ENCODE results near the gene NKG7.

Gene NKG7

GRCh38 chr19:51361239-51361638, 11.2 kb downstream of the NKG7 start:
- no peak for DNase-seq (ENCODE audit: low read depth in 2 of 2)

GRCh38 chr19:51359294-51359693, 13.2 kb downstream of the NKG7 start:
- DNase-seq (ENCODE audit: low read depth in 2 of 2): no peak

- no peak for DNase-seq (ENCODE audit: low read depth in 2 of 2)
Observed at GRCh38 chr19:51357952-51358351, 14.5 kb downstream of the NKG7 start.

GRCh38 chr19:51356159-51356801, 16.2 kb downstream of the NKG7 start:
- DNase-seq (ENCODE audit: low read depth in 2 of 2): no peak

- no peak for DNase-seq (ENCODE audit: low read depth in 2 of 2)
Observed at GRCh38 chr19:51354742-51355148, 17.7 kb downstream of the NKG7 start.

GRCh38 chr19:51354103-51354741, 18.2 kb downstream of the NKG7 start:
- no peak for DNase-seq (ENCODE audit: low read depth in 2 of 2)

- no peak for DNase-seq (ENCODE audit: low read depth in 2 of 2)
Observed at GRCh38 chr19:51352783-51353360, 19.6 kb downstream of the NKG7 start.

- DNase-seq (ENCODE audit: low read depth in 2 of 2): no peak
Observed at GRCh38 chr19:51351266-51351990, 21.0 kb downstream of the NKG7 start.

- DNase-seq (ENCODE audit: low read depth in 2 of 2): no peak
Observed at GRCh38 chr19:51347209-51347928, 25.1 kb downstream of the NKG7 start.

- DNase-seq (ENCODE audit: low read depth in 2 of 2): no peak
Observed at GRCh38 chr19:51346742-51347141, 25.7 kb downstream of the NKG7 start.

- no peak for DNase-seq (ENCODE audit: low read depth in 2 of 2)
Observed at GRCh38 chr19:51345076-51345620, 27.3 kb downstream of the NKG7 start.

GRCh38 chr19:51342631-51343569, 29.6 kb downstream of the NKG7 start:
- no peak for DNase-seq (ENCODE audit: low read depth in 2 of 2)

GRCh38 chr19:51341976-51342580, 30.4 kb downstream of the NKG7 start, which contains the start of gene VSIG10L:
Gene VSIG10L, minus strand, starts transcription at chr19:51342139. Its CDS starts 15 bp downstream, at chr19:51342124.
- no peak for DNase-seq (ENCODE audit: low read depth in 2 of 2)

GRCh38 chr19:51341066-51341465, 31.4 kb downstream of the NKG7 start:
- no peak for DNase-seq (ENCODE audit: low read depth in 2 of 2)

- DNase-seq (ENCODE audit: low read depth in 2 of 2): peak; percentile 84 to 87
Observed at GRCh38 chr19:51339687-51340656, 32.5 kb downstream of the NKG7 start.

- DNase-seq (ENCODE audit: low read depth in 2 of 2): no peak
Observed at GRCh38 chr19:51339313-51339686, 33.2 kb downstream of the NKG7 start.

GRCh38 chr19:51338563-51339312, 33.7 kb downstream of the NKG7 start:
- peak; percentile 68 to 75 for DNase-seq (ENCODE audit: low read depth in 2 of 2)
